BLaER1 (cell line): ENCODE data around the gene KRT38.

Experiments used
- H3K27ac ChIP-seq: shearing (Covaris generic); formaldehyde crosslinking; 2 replicates; pipeline ENCODE4 v1.8.1; 2022
- H3K27me3 ChIP-seq: shearing (Covaris generic); formaldehyde crosslinking; 2 replicates; pipeline ENCODE4 v1.8.1; 2022
- H3K36me3 ChIP-seq: shearing (Covaris generic); formaldehyde crosslinking; 2 replicates; pipeline ENCODE4 v1.8.1; 2022
- H3K4me1 ChIP-seq: shearing (Covaris generic); formaldehyde crosslinking; 2 replicates; pipeline ENCODE4 v1.8.1; 2022
- H3K4me2 ChIP-seq: shearing (Covaris generic); formaldehyde crosslinking; 2 replicates; pipeline ENCODE4 v1.8.1; 2022
- H3K4me3 ChIP-seq: shearing (Covaris generic); formaldehyde crosslinking; 2 replicates; pipeline ENCODE4 v1.8.1; 2022
- H3K9ac ChIP-seq: shearing (Covaris generic); formaldehyde crosslinking; 2 replicates; pipeline ENCODE4 v1.8.1; 2022
- H3K9me3 ChIP-seq: shearing (Covaris generic); formaldehyde crosslinking; 2 replicates; pipeline ENCODE4 v1.8.1; 2022
- H4K20me1 ChIP-seq: shearing (Covaris generic); formaldehyde crosslinking; 2 replicates; pipeline ENCODE4 v1.8.1; 2022
- Cebpa-rat ChIP-seq: shearing (Covaris generic); IDR thresholded peaks from 2 replicates; pipeline ENCODE4 v1.8.1; 2022

KRT38 gene

DNA sequence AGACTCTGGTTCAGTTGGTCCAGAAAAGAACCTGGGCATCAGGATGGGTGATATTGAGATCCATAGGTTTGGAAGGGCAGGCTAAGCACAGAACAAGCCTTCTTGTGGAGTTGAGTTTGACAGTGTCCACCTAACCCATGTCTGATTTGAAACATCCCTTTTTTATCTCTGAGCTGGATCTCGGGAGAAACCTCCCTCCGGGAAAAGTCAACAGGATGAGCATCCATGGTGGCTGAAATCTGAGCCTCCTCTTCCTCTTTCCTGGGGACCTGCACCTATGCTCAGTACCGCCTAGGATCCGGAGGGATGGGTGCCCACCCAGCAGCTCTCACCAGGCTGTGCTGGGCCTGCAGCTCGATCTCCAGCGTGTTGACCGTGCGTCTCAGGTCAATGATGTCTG is 23.0 kb upstream of the KRT38 start:
- H4K20me1 ChIP-seq, result no peaks in the 10 kb centered on the region
- no peaks in the 10 kb centered on the region for H3K4me1 ChIP-seq
- H3K4me3 ChIP-seq, result no peak overlapping the region
- no peak overlapping the region for H3K27ac ChIP-seq
- no peak overlapping the region for H3K4me2 ChIP-seq
- H3K9me3 ChIP-seq, result 0 out of 2 replicates have a peak, but pooled peaks cover 8% of the 10 kb centered on the region
- H3K9ac ChIP-seq, result no peak overlapping the region
- H3K36me3 ChIP-seq, result no peaks in the 10 kb centered on the region
- no peak for TF ChIP-seq Cebpa-rat
- H3K27me3 ChIP-seq, result no peaks in the 10 kb centered on the region

DNA sequence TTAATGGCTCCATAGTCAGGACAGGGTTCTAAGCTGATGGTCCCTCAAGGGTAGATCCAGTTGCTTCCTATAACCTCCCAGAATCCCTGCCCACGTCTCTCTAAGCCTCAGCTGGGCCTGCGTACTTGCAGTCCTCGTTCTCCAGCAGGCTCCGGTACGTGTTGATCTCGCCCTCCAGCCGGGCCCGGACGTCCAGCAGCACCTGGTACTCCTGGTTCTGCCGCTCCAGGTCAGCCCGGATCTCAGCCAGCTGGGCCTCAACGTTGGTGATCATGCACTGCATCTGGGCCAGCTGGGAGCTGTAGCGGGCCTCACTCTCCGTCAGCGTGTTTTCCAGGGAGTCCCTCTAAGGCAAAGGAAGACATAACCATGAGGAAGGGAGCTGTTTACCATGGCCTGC is 21.9 kb upstream of the KRT38 start:
- no peaks in the 10 kb centered on the region for H3K27me3 ChIP-seq
- H3K4me2 ChIP-seq, result no peak overlapping the region

DNA sequence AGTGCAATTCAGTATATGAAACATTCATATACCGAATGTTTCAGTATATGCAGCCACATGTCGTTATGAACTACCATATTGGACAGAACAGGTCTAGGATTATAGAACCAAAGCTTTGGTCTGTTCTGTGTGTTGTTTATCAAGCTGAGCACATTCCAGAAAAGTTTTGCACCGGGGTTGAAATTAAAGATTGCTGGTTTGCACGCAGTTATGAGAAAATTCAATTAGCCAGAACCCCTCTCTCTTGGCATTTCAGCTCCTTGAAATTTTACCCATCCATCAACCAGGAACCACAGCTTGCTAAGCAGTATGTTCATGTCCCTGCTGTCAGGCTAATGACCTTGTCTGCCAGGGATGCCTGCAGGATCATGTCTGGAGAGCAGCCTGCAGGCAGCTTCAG is 16.9 kb upstream of the KRT38 start:
- TF ChIP-seq Cebpa-rat, result no peak
- Histone ChIP-seq H3K9me3 (no peaks in the 10 kb centered on the region), H4K20me1 (no peaks in the 10 kb centered on the region), H3K9ac (no peak overlapping the region), H3K36me3 (no peaks in the 10 kb centered on the region), H3K27ac (no peak overlapping the region), H3K27me3 (no peaks in the 10 kb centered on the region), H3K4me3 (no peak overlapping the region), H3K4me2 (no peak overlapping the region), H3K4me1 (no peaks in the 10 kb centered on the region)

More for the DNA sequence above, 21.9 kb upstream of the KRT38 start:
- TF ChIP-seq Cebpa-rat, result no peak
- no peak overlapping the region for H3K27ac ChIP-seq
- H4K20me1 ChIP-seq, result no peaks in the 10 kb centered on the region
- no peak overlapping the region for H3K9ac ChIP-seq
- no peak overlapping the region for H3K4me3 ChIP-seq
- H3K36me3 ChIP-seq, result no peaks in the 10 kb centered on the region
- no peaks in the 10 kb centered on the region for H3K9me3 ChIP-seq
- H3K4me1 ChIP-seq, result no peaks in the 10 kb centered on the region

DNA sequence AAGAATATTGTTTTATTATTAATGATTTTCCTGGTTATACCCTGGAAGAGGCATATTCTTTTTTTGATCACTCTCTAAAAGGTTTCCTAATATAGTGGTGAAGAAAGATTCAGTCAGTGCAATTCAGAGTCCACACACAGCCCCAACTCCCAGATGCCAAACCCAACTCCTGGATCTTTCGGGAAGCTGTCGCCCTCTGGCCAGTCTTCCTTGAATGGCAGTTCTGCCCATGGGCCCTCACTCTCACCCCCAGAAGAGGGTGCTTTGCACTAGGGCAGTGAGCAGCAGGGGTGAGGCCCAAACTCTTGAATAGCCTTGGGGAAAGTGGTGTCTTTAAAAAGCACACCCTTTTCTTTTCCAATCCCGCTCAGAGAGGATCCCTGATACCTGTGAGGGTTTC is 15.4 kb upstream of the KRT38 start:
- Histone ChIP-seq H3K4me1 (no peaks in the 10 kb centered on the region), H3K27me3 (no peaks in the 10 kb centered on the region), H3K4me2 (no peak overlapping the region), H3K27ac (no peak overlapping the region), H3K4me3 (no peak overlapping the region), H3K9ac (no peak overlapping the region), H4K20me1 (no peaks in the 10 kb centered on the region), H3K9me3 (0 out of 2 replicates have a peak, but pooled peaks cover 4% of the 10 kb centered on the region), H3K36me3 (no peaks in the 10 kb centered on the region)
- no peak for TF ChIP-seq Cebpa-rat

DNA sequence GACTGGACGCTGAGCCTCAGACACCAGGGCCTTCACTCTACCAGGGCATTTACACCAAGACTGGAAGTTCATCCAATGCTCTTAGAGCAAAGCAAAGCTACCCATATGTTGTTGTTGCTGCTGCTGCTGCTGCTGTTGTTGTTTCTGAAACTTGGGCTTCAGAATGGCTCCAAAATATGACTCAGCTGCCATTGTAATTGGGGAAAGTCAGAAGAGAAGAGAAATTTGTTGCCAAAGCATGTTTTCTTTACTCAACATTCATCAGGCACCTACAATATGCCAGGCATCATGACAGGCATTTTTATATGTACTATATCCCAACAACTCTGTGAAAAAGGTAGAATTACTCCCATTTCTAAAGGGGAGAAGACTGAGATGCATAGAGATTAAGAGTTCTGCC is 14.5 kb upstream of the KRT38 start:
- TF ChIP-seq Cebpa-rat, result no peak
- no peaks in the 10 kb centered on the region for H3K36me3 ChIP-seq
- no peaks in the 10 kb centered on the region for H3K27me3 ChIP-seq
- H3K9ac ChIP-seq, result no peak overlapping the region
- H3K27ac ChIP-seq, result no peak overlapping the region
- H3K9me3 ChIP-seq, result 0 out of 2 replicates have a peak, but pooled peaks cover 11% of the 10 kb centered on the region
- no peaks in the 10 kb centered on the region for H3K4me1 ChIP-seq
- no peak overlapping the region for H3K4me3 ChIP-seq
- no peaks in the 10 kb centered on the region for H4K20me1 ChIP-seq
- no peak overlapping the region for H3K4me2 ChIP-seq

DNA sequence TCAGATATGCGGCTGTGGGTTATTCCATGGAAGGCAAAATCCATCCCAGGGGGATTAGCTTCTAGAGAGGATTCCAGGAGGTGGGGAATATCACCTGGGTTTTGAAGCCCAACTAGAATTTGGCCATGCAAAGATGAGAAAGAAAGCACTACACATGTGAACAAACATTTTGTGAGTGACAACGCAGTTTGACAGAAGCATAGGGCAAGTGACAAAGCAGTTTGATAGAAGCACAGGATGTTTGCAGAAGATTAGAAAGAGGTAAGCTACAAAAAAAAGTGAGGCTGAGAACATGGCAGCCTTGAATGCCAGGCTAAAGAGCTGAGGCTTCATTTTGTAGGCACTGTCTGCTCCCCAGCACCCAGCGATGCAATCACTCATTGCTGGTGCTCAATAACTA is 12.3 kb upstream of the KRT38 start:
- Histone ChIP-seq H3K9me3 (0 out of 2 replicates have a peak, but pooled peaks cover 11% of the 10 kb centered on the region), H3K27me3 (no peaks in the 10 kb centered on the region), H3K9ac (no peak overlapping the region), H3K4me2 (no peak overlapping the region), H3K4me3 (no peak overlapping the region), H4K20me1 (no peaks in the 10 kb centered on the region), H3K27ac (no peak overlapping the region), H3K36me3 (no peaks in the 10 kb centered on the region), H3K4me1 (no peaks in the 10 kb centered on the region)
- TF ChIP-seq Cebpa-rat, result no peak

DNA sequence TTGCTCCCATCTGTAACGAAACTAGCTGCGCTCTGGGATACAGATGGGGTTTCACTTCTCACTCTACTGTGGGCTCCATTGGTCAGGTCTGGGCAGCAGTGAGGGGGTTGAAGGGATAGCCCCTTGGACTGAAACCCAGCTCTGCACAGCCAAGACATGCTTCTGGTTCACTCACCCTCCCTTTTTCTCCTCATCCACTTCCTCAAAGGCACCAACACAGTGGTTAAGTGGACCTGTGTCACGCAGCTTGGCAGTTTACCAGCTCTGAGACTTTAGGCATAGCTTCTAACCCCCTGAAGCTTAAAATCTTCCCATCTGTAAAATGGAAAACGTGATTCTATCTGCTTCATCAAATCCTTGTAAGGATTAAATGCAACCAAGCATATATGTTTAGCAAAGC is 11.5 kb upstream of the KRT38 start:
- Histone ChIP-seq H3K27me3 (no peaks in the 10 kb centered on the region), H3K27ac (no peak overlapping the region), H3K9ac (no peak overlapping the region), H3K36me3 (no peaks in the 10 kb centered on the region), H3K4me1 (no peaks in the 10 kb centered on the region), H3K4me2 (no peak overlapping the region), H3K4me3 (no peak overlapping the region), H3K9me3 (0 out of 2 replicates have a peak, but pooled peaks cover 11% of the 10 kb centered on the region), H4K20me1 (no peaks in the 10 kb centered on the region)
- TF ChIP-seq Cebpa-rat, result no peak

DNA sequence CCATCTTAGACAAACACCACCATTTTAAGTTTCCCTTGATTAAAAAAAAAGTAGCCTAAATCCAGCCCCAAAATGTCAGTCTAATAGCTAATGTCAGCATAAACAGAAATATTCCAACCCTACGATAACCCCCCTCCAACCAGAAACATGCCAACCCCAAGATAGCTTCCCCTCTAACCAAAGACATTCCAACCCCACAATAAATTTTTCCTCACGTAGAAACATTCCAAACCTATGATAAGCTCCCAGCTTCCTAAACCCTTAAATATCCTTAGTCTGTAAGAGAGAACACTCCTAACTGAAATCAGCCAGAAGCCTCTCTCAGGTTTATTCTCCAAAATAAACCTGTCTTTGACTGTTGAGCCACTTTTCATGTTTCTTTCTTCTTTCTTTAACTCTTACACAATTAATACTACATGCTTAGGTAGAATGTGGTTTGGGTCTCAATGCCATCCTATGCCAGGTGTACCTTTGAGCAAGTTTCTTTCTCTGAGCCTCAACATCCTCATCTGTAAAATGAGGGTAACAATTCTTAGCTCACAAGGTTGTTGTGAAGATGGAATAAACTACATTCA is 10.5 kb upstream of the KRT38 start:
- H3K27ac ChIP-seq, result no peak overlapping the region
- H3K9me3 ChIP-seq, result 0 out of 2 replicates have a peak, but pooled peaks cover 11% of the 10 kb centered on the region
- H3K27me3 ChIP-seq, result no peaks in the 10 kb centered on the region
- H3K4me2 ChIP-seq, result no peak overlapping the region
- H3K4me1 ChIP-seq, result peaks cover 6% of the 10 kb centered on the region
- no peak overlapping the region for H3K4me3 ChIP-seq
- TF ChIP-seq Cebpa-rat, result no peak
- H3K36me3 ChIP-seq, result no peaks in the 10 kb centered on the region
- H4K20me1 ChIP-seq, result no peaks in the 10 kb centered on the region
- H3K9ac ChIP-seq, result no peak overlapping the region

DNA sequence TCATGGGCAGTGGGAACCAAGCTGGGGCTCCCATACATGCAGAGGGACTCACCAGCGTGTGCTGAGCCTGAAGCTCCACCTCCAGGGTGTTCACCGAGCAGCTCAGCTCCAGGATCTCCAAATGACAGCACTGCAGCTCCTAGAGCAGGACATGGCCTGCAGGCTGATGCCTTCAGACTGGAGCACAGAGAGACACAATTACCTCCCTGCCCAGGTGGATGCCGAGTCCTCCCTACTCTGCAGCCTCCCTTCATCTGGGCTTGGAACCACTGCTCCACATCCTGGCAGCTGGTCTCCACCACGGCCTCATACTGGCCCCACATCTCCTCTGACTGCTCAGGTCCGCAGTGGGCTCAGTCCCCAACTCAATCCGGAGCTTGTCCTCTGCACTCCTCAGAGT is 8.2 kb upstream of the KRT38 start:
- Histone ChIP-seq H3K4me3 (no peak overlapping the region), H3K27me3 (no peaks in the 10 kb centered on the region), H3K4me1 (peaks cover 9% of the 10 kb centered on the region), H3K4me2 (no peak overlapping the region), H3K9ac (no peak overlapping the region), H3K36me3 (no peaks in the 10 kb centered on the region), H3K9me3 (0 out of 2 replicates have a peak, but pooled peaks cover 11% of the 10 kb centered on the region), H3K27ac (no peak overlapping the region), H4K20me1 (no peaks in the 10 kb centered on the region)
- no peak for TF ChIP-seq Cebpa-rat

DNA sequence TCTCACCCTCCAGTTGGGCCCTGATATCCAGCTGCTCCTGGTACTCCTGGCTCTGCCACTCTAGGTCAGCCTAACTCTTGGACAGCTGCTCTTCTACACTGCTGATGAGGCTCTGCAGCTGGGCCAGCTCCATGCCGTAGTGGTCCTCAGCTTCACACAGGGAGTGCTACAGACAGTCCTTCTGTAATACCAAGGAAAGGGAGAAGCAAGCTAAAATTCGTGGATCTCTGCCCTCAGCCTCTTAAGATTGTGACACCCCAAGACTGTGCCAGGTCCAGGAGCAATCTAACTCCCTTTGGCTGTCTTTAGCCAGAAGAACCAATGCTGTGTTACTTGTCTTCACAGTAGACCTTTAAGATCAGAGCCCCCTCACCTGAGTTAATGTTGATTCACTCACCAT is 7.7 kb upstream of the KRT38 start:
- Histone ChIP-seq H3K36me3 (no peaks in the 10 kb centered on the region), H4K20me1 (no peaks in the 10 kb centered on the region), H3K27ac (no peak overlapping the region), H3K9me3 (0 out of 2 replicates have a peak, but pooled peaks cover 11% of the 10 kb centered on the region), H3K27me3 (no peaks in the 10 kb centered on the region), H3K4me1 (peaks cover 9% of the 10 kb centered on the region), H3K4me2 (no peak overlapping the region), H3K4me3 (no peak overlapping the region), H3K9ac (no peak overlapping the region)
- no peak for TF ChIP-seq Cebpa-rat

DNA sequence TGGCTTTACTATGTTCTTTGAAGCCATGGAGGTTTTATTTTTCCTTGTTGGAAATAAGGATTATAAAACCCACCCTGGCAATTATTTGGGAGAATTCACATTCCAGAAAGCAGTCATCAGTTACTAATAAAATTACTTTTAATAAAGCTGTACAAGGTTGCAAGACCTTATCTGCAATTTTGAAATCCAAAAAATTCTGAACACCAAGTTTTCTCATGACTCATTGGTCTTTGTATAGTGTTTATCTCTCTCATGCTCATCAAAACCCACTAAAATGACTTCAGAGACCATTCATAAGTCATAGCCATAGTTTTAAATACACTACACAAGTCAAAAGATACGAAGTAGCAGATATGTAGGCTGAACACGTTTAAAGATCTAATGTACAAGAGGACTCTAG is 6.0 kb upstream of the KRT38 start:
- no peak overlapping the region for H3K9ac ChIP-seq
- H4K20me1 ChIP-seq, result no peaks in the 10 kb centered on the region
- H3K27me3 ChIP-seq, result no peaks in the 10 kb centered on the region
- peak overlapping the region; percentile 32 for H3K4me2 ChIP-seq
- no peak overlapping the region for H3K27ac ChIP-seq
- no peak for TF ChIP-seq Cebpa-rat
- H3K4me1 ChIP-seq, result peaks cover 9% of the 10 kb centered on the region
- no peaks in the 10 kb centered on the region for H3K36me3 ChIP-seq
- H3K9me3 ChIP-seq, result 0 out of 2 replicates have a peak, but pooled peaks cover 7% of the 10 kb centered on the region
- no peak overlapping the region for H3K4me3 ChIP-seq
